ENCODE data around the gene RUNX1.
A peak's percentile ranks its signal among the peaks of the same experiment; 100 is the strongest.

Gene RUNX1

DNA sequence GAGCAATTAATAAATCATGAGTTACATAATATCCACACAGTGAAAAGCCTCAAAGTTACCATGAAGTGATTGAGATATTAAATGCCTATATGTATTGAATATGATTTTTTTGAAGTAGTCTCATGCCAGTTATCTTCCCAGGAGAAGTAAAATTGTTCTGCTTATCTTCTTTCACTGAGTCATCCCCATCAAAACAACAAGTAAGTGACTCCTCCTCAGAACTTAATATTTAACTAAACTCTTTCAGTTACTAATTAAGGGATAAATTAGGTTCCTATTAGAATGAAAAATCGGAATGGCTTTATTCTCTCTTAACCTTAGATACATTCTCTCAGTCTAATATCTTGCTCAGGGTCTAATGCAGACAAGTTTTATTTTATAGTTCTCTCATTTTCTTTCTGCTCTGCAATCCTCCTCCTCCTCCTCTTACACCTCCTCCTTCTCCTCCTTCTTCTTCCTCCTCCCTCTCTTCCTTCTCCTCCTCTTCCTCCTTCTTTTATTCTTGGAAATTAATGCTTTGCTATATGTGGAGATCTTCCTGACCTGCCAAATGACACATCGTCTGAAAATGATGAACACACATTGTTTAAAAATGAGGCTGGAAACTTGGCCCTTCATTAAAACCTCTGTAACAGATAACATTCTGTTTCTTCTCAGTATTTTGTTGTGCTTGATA is 110.9 kb downstream of the RUNX1 start:
- TF ChIP-seq, protein P1, sequence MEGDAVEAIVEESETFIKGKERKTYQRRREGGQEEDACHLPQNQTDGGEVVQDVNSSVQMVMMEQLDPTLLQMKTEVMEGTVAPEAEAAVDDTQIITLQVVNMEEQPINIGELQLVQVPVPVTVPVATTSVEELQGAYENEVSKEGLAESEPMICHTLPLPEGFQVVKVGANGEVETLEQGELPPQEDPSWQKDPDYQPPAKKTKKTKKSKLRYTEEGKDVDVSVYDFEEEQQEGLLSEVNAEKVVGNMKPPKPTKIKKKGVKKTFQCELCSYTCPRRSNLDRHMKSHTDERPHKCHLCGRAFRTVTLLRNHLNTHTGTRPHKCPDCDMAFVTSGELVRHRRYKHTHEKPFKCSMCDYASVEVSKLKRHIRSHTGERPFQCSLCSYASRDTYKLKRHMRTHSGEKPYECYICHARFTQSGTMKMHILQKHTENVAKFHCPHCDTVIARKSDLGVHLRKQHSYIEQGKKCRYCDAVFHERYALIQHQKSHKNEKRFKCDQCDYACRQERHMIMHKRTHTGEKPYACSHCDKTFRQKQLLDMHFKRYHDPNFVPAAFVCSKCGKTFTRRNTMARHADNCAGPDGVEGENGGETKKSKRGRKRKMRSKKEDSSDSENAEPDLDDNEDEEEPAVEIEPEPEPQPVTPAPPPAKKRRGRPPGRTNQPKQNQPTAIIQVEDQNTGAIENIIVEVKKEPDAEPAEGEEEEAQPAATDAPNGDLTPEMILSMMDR (IDR thresholded peaks at IDR 0.05; ENCODE audit: low read depth, low read length): no peak
- peak; percentile 12 to 81 for DNase-seq (ENCODE audit: low read depth in 2 of 2)

DNA sequence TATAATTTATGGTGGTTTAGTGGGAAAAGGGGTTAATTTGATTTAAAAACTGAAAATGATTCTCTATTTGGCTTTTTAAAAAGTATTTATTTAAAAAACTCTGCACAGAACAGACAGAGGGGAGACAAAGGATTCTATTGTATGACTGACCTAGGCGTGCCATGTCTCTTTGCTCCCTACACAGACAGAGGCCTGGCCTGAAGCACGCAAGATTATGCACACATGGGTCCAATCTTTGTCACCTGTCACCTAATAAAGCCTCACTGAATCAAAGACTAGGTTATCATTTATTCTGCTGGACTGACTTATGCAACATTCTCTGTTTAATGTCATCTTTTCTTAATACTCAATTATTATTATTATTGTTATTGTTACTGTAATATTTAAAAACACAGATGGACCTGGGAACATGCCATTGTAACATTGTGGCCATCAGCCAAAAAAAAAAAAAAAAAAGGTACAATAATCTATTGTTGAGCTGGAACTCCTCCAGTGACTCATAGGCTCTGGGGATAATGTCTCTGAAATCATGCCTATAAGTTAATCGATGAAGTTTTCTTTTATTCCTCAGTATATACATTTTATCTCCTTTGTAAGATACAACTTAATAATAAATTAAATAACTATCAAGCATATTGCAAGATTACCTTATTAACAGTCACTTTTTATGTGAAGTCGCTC is 112.1 kb downstream of the RUNX1 start:
- no peak overlapping the region for H3K4me3 ChIP-seq (replicated peaks in 1 of 2; ENCODE audit: low read depth in 2 of 2, low read length in 2 of 2)
- DNase-seq (ENCODE audit: low read depth in 2 of 2): peak in 1 of 2 donors; percentile 64
- TF ChIP-seq, protein P1 (IDR thresholded peaks at IDR 0.05; ENCODE audit: low read depth, low read length): no peak

More for the DNA sequence above, 110.9 kb downstream of the RUNX1 start:
- no peak overlapping the region for H3K4me3 ChIP-seq (replicated peaks in 1 of 2; ENCODE audit: low read depth in 2 of 2, low read length in 2 of 2)

DNA sequence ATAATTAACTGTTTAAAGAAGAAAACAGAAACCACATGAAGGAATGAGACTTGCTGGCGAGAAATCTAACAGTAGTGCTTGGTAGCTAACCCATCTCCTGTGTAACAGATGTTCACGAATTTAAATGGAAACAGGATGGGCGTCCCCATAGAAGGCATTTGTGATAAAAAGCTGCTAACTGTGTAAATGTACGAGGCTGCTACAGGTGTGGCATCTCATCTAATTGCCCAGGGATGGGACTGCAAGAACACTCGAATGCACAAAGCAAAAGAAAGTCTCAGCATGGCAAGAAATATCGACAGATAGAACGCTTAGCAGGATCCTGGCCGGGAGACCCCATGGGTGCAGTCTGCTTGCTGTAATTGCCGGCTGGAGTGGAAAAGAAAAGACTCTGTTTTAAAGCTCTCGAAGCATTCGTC is 112.7 kb downstream of the RUNX1 start:
- no peak for DNase-seq (ENCODE audit: low read depth in 2 of 2)
- H3K4me3 ChIP-seq (replicated peaks in 1 of 2; ENCODE audit: low read depth in 2 of 2, low read length in 2 of 2): no peak overlapping the region
- TF ChIP-seq, protein P1 (IDR thresholded peaks at IDR 0.05; ENCODE audit: low read depth, low read length): no peak

DNA sequence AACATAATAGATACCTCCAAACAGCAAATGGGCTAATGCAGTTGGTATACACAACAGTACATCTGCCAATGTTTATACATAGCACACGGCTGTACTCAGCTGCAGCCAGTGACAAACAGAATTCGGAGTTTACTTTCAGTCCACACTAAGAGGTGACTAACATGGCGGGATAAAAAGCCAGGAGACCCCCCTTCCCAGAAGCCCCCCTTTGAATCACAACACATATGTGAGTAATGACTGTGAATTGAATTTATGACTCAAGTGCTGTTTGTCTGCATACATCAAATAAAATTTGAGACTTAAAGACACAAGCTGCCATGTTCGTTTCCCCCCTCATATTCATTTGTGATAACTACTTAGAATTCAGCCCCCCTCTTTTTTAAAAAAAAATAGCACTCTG is 113.2 kb downstream of the RUNX1 start:
- TF ChIP-seq, protein P1 (IDR thresholded peaks at IDR 0.05; ENCODE audit: low read depth, low read length): no peak
- DNase-seq (ENCODE audit: low read depth in 2 of 2): no peak
- H3K4me3 ChIP-seq (replicated peaks in 1 of 2; ENCODE audit: low read depth in 2 of 2, low read length in 2 of 2): no peak overlapping the region

DNA sequence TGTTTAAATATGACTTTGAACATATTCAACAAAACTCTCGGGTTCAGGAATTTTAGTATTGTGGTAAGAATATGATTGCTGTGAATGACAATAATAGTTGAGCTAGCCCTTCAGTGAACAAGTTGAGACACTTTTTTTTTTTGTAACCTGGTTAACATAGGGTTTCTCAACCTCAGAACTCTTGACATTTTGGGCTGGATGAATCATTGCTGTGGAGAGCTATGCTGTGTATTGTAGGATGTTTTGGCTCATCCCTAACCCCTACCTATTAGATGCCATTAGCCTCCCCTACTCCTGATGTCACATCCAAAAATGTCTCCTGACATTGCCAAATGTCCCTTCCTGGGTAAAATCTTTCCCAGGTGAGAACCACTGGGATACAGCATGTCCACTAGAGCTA is 113.7 kb downstream of the RUNX1 start:
- peak in 1 of 2 donors; percentile 53 for DNase-seq (ENCODE audit: low read depth in 2 of 2)
- TF ChIP-seq, protein P1 (IDR thresholded peaks at IDR 0.05; ENCODE audit: low read depth, low read length): no peak
- no peak overlapping the region for H3K4me3 ChIP-seq (replicated peaks in 1 of 2; ENCODE audit: low read depth in 2 of 2, low read length in 2 of 2)

DNA sequence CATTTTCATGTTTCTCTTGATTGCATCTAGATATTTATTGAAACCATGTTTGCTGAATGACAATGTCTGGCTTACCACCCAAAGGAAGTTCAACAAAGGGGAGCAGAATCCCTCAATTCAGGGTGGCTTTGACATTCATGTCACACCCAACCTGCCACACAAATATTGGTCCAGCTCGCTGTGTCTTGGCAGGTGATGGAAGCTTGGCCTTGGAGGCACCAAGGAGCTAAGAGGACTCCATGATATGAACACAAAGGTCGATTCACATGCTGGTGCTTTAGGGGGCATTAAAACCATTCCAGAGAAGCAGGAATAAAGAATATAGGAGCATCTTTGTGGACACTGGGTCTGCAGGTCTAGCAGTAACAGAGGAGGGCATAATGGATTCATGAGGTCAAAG is 114.8 kb downstream of the RUNX1 start:
- TF ChIP-seq, protein P1 (IDR thresholded peaks at IDR 0.05; ENCODE audit: low read depth, low read length): no peak
- DNase-seq (ENCODE audit: low read depth in 2 of 2): no peak
- H3K4me3 ChIP-seq (replicated peaks in 1 of 2; ENCODE audit: low read depth in 2 of 2, low read length in 2 of 2): no peak overlapping the region

Data from cardiac fibroblast (primary cell).